Mucosa of descending colon (tissue), 3 donors: ENCODE results near the gene AQR. TPM values are rescaled to one million over a fixed set of nuclear protein-coding genes. Genes with fewer than 3 reads are reported as not detected.

ENCODE experiments used
- ATAC-seq: fragments of 200-7000 bp; cut with Tn5 transposase; one replicate; pipeline ENCODE4 v1.9.1; 2020; ENCODE audit warnings: mild to moderate bottlenecking, moderate library complexity
- DNase-seq, 3 donors: peaks; one replicate each; pipeline ENCODE4 v3.0.0-alpha.2; 2020
- H3K36me3 ChIP-seq: fragments of 200-600 bp; one replicate; pipeline ENCODE4 v1.8.0; 2021; ENCODE audit warnings: low read depth, mild to moderate bottlenecking
- H3K4me1 ChIP-seq: fragments of 200-600 bp; one replicate; pipeline ENCODE4 v1.8.0; 2021; ENCODE audit warnings: low read depth, mild to moderate bottlenecking
- H3K4me3 ChIP-seq: fragments of 200-600 bp; one replicate; pipeline ENCODE4 v1.8.0; 2021; ENCODE audit warnings: mild to moderate bottlenecking
- H3K9me3 ChIP-seq: fragments of 200-600 bp; one replicate; pipeline ENCODE4 v1.8.0; 2021; ENCODE audit warnings: mild to moderate bottlenecking
- intact Hi-C, 2 donors: fragments of 100-400 bp; cut with DNase I in 1 of 2; cut with micrococcal nuclease in 1 of 2; formaldehyde crosslinking; loops; one replicate each; pipeline versions ENCODE4 v1.11.0 to v1.11.1; 2022; cut with DNase I, micrococcal nuclease
- total RNA-seq, 3 donors: library from RNA; stranded (reverse); fragmentation: NEBNext Ultra II Directional in 2 of 3; extraction: Animal tissue kit (Norgen Biotek cat#: 25700) in 2 of 3; gene quantifications; one replicate each; pipeline versions ENCODE4 v1.2.1 to v1.2.4, GENCODE V29; 2021 to 2023
- TF ChIP-seq, protein P1 (sequence below): fragments of 200-600 bp; IDR thresholded peaks from one replicate; pipeline ENCODE4 v1.8.0; 2022; ENCODE audit warnings: antibody characterized with exemption, mild to moderate bottlenecking
- donor health status: DM: no; HTN: no; CAD: no; lungs with moderate emphysema.
- donor health status: DM: no; HTN: no; CAD: no.
- donor health status: DM: no; HTN: yes; CAD: no.

AQR gene
- total RNA-seq, 3 donors from 2014 or later: 25.1 to 26.6 (median 26.4) TPM

GRCh38 chr15:34849364-34849959 lies 120.1 kb downstream of the AQR start:
- Histone ChIP-seq H3K36me3 (no peaks in the 10 kb centered on the region), H3K4me3 (no peak overlapping the region), H3K9me3 (no peaks in the 10 kb centered on the region), H3K4me1 (no peaks in the 10 kb centered on the region)
- TF ChIP-seq, protein P1, sequence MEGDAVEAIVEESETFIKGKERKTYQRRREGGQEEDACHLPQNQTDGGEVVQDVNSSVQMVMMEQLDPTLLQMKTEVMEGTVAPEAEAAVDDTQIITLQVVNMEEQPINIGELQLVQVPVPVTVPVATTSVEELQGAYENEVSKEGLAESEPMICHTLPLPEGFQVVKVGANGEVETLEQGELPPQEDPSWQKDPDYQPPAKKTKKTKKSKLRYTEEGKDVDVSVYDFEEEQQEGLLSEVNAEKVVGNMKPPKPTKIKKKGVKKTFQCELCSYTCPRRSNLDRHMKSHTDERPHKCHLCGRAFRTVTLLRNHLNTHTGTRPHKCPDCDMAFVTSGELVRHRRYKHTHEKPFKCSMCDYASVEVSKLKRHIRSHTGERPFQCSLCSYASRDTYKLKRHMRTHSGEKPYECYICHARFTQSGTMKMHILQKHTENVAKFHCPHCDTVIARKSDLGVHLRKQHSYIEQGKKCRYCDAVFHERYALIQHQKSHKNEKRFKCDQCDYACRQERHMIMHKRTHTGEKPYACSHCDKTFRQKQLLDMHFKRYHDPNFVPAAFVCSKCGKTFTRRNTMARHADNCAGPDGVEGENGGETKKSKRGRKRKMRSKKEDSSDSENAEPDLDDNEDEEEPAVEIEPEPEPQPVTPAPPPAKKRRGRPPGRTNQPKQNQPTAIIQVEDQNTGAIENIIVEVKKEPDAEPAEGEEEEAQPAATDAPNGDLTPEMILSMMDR: no peak
- no peak for ATAC-seq
- DNase-seq: no peak
- intact Hi-C loops: no loop called here

- TF ChIP-seq, protein P1: no peak
- Histone ChIP-seq H3K36me3 (no peaks in the 10 kb centered on the region), H3K9me3 (no peaks in the 10 kb centered on the region), H3K4me1 (no peaks in the 10 kb centered on the region), H3K4me3 (no peak overlapping the region)
- intact Hi-C loops: no loop called here
- ATAC-seq (no peak), DNase-seq (no peak)
Observed at GRCh38 chr15:34847598-34847997, 121.9 kb downstream of the AQR start.

GRCh38 chr15:34841262-34841725 lies 128.2 kb downstream of the AQR start:
- Histone ChIP-seq H3K4me1 (no peaks in the 10 kb centered on the region), H3K36me3 (no peaks in the 10 kb centered on the region), H3K4me3 (no peak overlapping the region), H3K9me3 (no peaks in the 10 kb centered on the region)
- intact Hi-C loops: no loop called here
- TF ChIP-seq, protein P1: no peak
- DNase-seq: no peak
- no peak for ATAC-seq

GRCh38 chr15:34838282-34838681 lies 131.3 kb downstream of the AQR start:
- ATAC-seq (no peak), DNase-seq (no peak)
- Histone ChIP-seq H3K4me3 (no peak overlapping the region), H3K4me1 (no peaks in the 10 kb centered on the region), H3K9me3 (no peaks in the 10 kb centered on the region), H3K36me3 (no peaks in the 10 kb centered on the region)
- intact Hi-C loops: no loop called here
- TF ChIP-seq, protein P1: no peak

DNA sequence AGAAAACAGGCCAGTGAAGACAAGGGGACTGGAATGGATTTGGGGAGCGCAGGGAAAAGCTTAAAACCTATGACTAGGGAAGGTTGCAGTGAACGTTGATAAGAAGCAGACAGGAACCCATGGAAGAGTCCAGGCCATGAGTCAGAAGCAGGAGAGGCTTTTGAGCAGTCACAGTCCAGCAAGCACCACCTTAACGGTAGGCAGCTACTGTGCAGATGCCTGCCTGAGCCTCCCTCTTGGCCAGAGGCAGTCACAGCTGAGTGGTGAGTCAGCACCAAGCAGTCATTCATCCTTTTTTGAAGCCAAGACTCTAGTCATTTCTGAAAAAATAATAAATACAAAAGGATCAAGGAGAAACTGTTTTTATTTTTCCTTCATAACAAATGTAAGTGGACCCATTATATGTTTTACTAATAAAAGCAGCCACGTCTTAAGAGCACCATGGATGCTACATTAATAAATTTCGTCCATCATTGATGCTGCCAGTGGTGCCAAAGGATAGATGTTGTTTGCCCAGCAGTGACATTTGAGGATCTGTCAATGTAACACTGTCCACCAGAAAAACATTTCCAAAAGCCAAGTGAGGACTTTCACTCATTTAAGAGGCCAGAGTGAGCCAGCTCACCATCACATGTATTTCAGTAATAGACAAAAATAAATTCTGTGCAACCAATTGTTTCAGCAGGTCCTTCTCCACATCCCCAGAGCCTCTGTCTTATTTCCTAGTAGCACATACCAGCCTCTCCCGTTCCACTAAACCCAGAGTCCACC lies 132.1 kb downstream of the AQR start:
- intact Hi-C loops: no loop called here
- TF ChIP-seq, protein P1: no peak
- H3K4me1 ChIP-seq: no peaks in the 10 kb centered on the region
- DNase-seq (no peak), ATAC-seq (no peak)
- no peak overlapping the region for H3K4me3 ChIP-seq
- no peaks in the 10 kb centered on the region for H3K9me3 ChIP-seq
- H3K36me3 ChIP-seq: no peaks in the 10 kb centered on the region
